ENCODE data around the gene SNX33. TPM values are rescaled to one million over a fixed set of nuclear protein-coding genes. Genes with fewer than 3 reads are reported as not detected.

Gene SNX33
- total and polyA plus RNA-seq, 2 of the 13 experiments (the other 11 are each of a cell fraction or from before 2014, with no cell fraction given) = 11.0 to 11.6 TPM

DNA sequence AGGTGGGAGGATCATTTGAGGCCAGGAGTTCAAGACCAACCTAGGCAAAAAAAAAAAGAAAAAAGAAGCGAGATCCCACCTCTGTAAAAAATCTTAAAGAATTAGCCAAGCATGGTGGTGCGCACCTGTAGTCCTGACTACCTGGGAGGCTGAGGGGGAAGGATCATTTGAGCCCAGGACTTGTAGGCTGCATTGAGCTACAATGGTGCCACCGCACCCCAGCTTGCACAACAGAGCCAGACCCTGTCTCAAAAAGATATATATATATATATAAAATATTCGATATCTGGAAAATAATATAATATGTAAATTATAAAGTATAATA is 6.6 kb upstream of the SNX33 start:
- H3K4me2 ChIP-seq (ENCODE audit: low read depth, low read length) = peak overlapping the region; percentile 79
- ATAC-seq = no peak
- CTCF ChIA-PET (ENCODE audit: low intra/inter-chr PET ratio, low total read pairs) = interaction anchor here (1.5 kb wide), 1 partner anchor 42 kb away, joined by 6 read pairs; no protein-coding TSS in a partner anchor
- TF ChIP-seq RARG (CRISPR knock-in tag; IDR thresholded peaks at IDR 0.05; ENCODE audit: low read depth) (no peak), NBN (conservative IDR thresholded peaks at IDR 0.05) (no peak), SOX5 (CRISPR knock-in tag; IDR thresholded peaks at IDR 0.05; ENCODE audit: borderline replicate concordance) (no peak), TARDBP (CRISPR knock-in tag; IDR thresholded peaks at IDR 0.05) (0 out of 2 replicates have a peak, but pooled peaks have one; percentile 24), ZFP36L1 (CRISPR knock-in tag; IDR thresholded peaks at IDR 0.05) (0 out of 2 replicates have a peak, but pooled peaks have one; percentile 39), FOXK2 (IDR thresholded peaks at IDR 0.05) (no peak), RORA (CRISPR knock-in tag; IDR thresholded peaks at IDR 0.05) (no peak), AHR (CRISPR knock-in tag; IDR thresholded peaks at IDR 0.05) (no peak), ZNF792 (CRISPR knock-in tag; IDR thresholded peaks at IDR 0.05) (no peak), ZNF460 (CRISPR knock-in tag; IDR thresholded peaks at IDR 0.05; ENCODE audit: borderline replicate concordance) (peak; percentile 62; the same call in 1 of the 2 replicates), YEATS2 (CRISPR knock-in tag; IDR thresholded peaks at IDR 0.05; ENCODE audit: borderline replicate concordance) (no peak), ZNF432 (CRISPR knock-in tag; IDR thresholded peaks at IDR 0.05; ENCODE audit: borderline replicate concordance) (no peak), U2AF2 (IDR thresholded peaks at IDR 0.05; ENCODE audit: low read depth, low read length) (no peak), SRSF1 (optimal IDR thresholded peaks at IDR 0.05; ENCODE audit: low read depth, low read length) (no peak), KDM5A (IDR thresholded peaks at IDR 0.05; ENCODE audit: borderline replicate concordance, low read length) (no peak)
- TF ChIP-seq, protein P1, sequence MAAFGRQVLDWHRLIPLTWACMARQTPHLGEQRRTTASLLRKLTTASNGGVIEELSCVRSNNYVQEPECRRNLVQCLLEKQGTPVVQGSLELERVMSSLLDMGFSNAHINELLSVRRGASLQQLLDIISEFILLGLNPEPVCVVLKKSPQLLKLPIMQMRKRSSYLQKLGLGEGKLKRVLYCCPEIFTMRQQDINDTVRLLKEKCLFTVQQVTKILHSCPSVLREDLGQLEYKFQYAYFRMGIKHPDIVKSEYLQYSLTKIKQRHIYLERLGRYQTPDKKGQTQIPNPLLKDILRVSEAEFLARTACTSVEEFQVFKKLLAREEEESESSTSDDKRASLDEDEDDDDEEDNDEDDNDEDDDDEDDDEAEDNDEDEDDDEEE (CRISPR knock-in tag; IDR thresholded peaks at IDR 0.05) = no peak
- TF ChIP-seq, protein P2, sequence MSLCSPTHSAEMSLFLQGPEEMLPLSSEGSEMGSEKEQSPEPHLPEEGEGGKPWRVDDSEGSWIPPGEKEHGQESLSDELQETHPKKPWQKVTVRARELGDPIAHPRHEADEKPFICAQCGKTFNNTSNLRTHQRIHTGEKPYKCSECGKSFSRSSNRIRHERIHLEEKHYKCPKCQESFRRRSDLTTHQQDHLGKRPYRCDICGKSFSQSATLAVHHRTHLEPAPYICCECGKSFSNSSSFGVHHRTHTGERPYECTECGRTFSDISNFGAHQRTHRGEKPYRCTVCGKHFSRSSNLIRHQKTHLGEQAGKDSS (CRISPR knock-in tag; IDR thresholded peaks at IDR 0.05; ENCODE audit: borderline replicate concordance, low read depth) = no peak
- TF ChIP-seq, protein P3, sequence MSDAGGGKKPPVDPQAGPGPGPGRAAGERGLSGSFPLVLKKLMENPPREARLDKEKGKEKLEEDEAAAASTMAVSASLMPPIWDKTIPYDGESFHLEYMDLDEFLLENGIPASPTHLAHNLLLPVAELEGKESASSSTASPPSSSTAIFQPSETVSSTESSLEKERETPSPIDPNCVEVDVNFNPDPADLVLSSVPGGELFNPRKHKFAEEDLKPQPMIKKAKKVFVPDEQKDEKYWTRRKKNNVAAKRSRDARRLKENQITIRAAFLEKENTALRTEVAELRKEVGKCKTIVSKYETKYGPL (CRISPR knock-in tag; IDR thresholded peaks at IDR 0.05) = no peak
- TF ChIP-seq, protein P4, sequence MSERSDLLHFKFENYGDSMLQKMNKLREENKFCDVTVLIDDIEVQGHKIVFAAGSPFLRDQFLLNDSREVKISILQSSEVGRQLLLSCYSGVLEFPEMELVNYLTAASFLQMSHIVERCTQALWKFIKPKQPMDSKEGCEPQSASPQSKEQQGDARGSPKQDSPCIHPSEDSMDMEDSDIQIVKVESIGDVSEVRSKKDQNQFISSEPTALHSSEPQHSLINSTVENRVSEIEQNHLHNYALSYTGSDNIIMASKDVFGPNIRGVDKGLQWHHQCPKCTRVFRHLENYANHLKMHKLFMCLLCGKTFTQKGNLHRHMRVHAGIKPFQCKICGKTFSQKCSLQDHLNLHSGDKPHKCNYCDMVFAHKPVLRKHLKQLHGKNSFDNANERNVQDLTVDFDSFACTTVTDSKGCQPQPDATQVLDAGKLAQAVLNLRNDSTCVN (CRISPR knock-in tag; IDR thresholded peaks at IDR 0.05; ENCODE audit: borderline replicate concordance) = no peak
- TF ChIP-seq, protein P5, sequence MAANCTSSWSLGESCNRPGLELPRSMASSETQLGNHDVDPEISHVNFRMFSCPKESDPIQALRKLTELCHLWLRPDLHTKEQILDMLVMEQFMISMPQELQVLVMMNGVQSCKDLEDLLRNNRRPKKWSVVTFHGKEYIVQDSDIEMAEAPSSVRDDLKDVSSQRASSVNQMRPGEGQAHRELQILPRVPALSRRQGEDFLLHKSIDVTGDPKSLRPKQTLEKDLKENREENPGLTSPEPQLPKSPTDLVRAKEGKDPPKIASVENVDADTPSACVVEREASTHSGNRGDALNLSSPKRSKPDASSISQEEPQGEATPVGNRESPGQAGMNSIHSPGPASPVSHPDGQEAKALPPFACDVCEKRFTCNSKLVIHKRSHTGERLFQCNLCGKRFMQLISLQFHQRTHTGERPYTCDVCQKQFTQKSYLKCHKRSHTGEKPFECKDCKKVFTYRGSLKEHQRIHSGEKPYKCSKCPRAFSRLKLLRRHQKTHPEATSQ (CRISPR knock-in tag; IDR thresholded peaks at IDR 0.05; ENCODE audit: borderline replicate concordance) = 0 out of 2 replicates have a peak, but pooled peaks have one; percentile 35

More for the DNA sequence above, 6.6 kb upstream of the SNX33 start:
- BruUV-seq (replicated peaks) = no TSS peak
- peaks cover 35% of the 10 kb centered on the region for H3K4me1 ChIP-seq (ENCODE audit: insufficient read depth, low read length)
- POLR2A ChIA-PET = interaction anchor here (0.6 to 6.9 kb wide), 11 partner anchors 10 to 273 kb away, joined by 3 to 47 read pairs (median 10); partner anchors contain the start of genes MAN2C1, PTPN9, SIN3A and SNUPN
- H3K9ac ChIP-seq (ENCODE audit: insufficient read depth, low read depth, low read length) = peak overlapping the region; percentile 93; the same call in 1 of the 2 replicates
- DNase-seq (ENCODE audit: low spot score) = no peak
- H3K27me3 ChIP-seq (ENCODE audit: control insufficient read depth in 1 of 2, insufficient read depth in 2 of 2, low read length in 2 of 2) = peaks cover 0 to 2% of the 10 kb centered on the region in 2 experiments; a peak in 1 of 5 replicates
- intact Hi-C loops (cut with micrococcal nuclease; ENCODE audit: unreplicated experiment) = loop anchor here (2.0 kb wide), 1 partner anchor 14 kb away; no protein-coding TSS in a partner anchor
- H2AFZ ChIP-seq (ENCODE audit: low read length) = no peak overlapping the region
- FAIRE-seq = no peak
- WGBS (ENCODE audit: low lambda C conversion rate) = 65% methylated on average over 4 of the region's 4 CpGs
- peak overlapping the region; percentile 94 for H3K27ac ChIP-seq (ENCODE audit: extremely low read length, insufficient read depth, low read length)
- peak overlapping the region; percentile 70 to 87 (median 77); a peak in 4 of 6 replicates for H3K4me3 ChIP-seq (replicated peaks in 1 of 3; ENCODE audit: insufficient read depth in 1 of 3, low read depth in 2 of 3, low read length in 3 of 3)
- 0 out of 5 replicates have a peak, but pooled peaks cover 0 to 3% of the 10 kb centered on the region in 2 experiments for H3K36me3 ChIP-seq (replicated peaks in 1 of 2; ENCODE audit: control insufficient read depth in 1 of 2, insufficient read depth in 2 of 2, low read length in 2 of 2)
- no peaks in the 10 kb centered on the region for H3K9me3 ChIP-seq (ENCODE audit: low read length)
- in situ Hi-C loops (cut with HindIII; ENCODE audit: extremely low pct_ligation_motif_present, low pct_unique_long_range_greater_than_20kb) = loop anchor here (10.0 kb wide), 1 partner anchor 276 kb away; the partner anchor contains the start of gene MAN2C1
- H3K79me2 ChIP-seq (ENCODE audit: insufficient read depth, low read length) = peaks cover 30% of the 10 kb centered on the region
- no peaks in the 10 kb centered on the region; the same call in 1 of the 2 replicates for H4K20me1 ChIP-seq (ENCODE audit: insufficient read depth, low read length)
